GM18909 (cell line): Measurements from ENCODE around the gene SMURF1.
"Not testable (repeated sequence)": the region's sequence is repeated elsewhere in the genome, so short reads cannot be mapped to it uniquely, and the experiment has no call there.

ENCODE experiments used
- ATAC-seq: cut with Tn5 transposase; IDR thresholded peaks from one replicate; pipeline ENCODE4 v1.9.1; 2021; ENCODE audit warnings: mild to moderate bottlenecking; ENCODE audit not compliant: unreplicated experiment, poor library complexity

The SMURF1 gene

DNA sequence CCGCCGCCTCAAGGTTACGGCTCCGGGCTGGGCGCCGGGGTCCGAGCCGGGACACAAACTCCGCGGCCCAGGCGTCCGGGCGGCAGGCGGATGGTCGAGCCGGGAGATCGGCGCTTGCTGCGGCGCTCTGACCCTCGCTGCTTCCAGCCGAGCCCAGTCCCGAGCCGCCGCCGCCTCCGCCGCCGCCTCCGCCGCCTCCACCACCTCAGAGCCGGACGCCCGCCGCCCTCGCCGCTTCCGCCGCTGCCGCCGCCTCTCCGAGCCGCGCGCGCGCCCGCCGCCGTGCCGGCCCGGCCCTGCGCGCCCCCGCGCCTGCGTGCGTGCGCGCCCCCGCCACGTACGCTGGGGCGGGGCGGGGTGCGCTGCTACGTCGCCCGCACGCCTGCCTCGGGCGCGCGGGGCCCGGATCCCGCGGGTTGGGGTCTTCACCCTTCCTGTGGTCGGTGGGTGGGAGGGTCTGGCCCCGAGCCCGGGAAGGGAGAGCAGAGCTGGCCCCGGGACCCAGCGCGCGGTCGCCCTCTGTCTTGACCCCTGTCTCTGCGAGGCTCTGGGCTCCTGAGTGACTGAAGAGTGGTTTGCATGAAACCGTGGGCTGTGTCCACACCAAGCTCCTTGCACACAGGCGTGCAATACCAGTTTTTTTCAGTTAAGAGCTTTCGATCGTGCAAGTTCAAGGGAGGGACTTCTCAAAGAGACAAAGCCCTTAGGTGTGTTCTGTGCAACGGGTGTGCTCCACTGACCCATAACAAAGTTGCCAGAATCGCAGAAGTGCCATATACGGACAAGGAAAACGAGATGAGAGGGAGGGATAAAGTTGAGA is at the start of gene SMURF1:
TSS of gene SMURF1 (minus strand) at position 256 of the 820 bp plus-strand sequence. CDS start 328 bp downstream, outside the sequence.
- peak; percentile 81 for ATAC-seq

DNA sequence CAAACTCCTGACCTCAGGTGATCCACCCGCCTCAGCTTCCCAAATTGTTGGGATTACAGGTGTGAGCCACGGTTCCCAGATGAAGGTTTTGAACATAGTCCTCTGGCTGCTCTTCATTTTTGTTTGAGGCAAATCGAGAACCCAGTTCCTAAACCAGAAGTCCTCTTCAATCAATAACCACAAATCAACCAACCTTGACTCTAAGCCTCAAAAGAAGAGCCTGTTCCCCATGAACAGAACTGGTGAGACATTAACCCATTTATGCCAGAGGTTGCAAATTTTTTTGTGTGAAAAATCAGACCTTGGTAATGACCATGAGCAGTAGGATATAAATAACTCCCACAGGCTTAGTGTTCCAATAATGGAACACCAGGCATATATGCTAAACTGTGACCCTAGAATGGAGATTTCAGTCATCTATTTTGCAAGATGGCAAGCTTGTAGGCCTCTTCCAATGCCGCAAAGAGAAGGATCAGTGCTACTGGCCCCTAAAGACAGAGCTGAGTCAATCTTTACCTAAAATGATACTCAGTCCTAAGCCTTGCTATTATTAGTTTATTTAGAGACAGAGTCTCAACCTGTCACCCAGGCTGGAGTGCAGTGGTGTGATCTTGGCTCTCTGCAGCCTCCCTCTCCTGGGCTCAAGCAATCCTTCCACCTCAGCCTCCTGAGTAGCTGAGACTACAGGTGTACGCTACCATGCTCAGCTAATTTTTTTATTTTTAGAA is 48.1 kb upstream of the SMURF1 start:
- peak; percentile 64 for ATAC-seq

DNA sequence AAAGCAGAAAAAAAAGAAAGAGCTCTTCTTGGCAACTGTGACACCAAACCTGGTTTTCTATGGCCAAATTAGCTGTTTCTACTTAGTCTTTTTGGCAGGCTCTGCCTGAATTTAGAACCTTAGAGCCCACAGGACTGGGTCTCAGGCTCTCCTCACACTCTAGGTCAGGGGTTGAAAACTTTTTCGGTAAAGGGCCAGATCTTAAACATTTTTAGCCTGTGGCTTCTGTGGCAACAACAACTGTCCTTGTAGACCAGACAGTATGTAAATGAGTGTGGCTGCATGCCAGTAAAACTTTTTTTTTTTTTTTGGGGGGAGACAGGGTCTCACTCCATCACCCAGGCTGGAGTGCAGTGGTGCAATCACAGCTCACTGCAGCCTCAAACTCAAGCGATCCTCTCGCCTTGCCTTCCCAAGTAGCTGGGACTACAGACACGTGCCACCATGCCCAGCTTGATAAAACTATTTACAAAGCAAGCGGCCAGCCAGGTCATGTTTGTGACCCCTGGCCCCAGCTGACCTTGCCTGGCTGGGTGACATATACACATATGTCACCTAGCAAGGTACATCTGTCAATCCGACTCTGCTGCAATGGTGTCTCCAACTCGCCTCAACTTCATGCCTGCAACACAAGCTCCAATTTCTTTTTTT is 46.6 kb upstream of the SMURF1 start:
- ATAC-seq, result peak; percentile 50

DNA sequence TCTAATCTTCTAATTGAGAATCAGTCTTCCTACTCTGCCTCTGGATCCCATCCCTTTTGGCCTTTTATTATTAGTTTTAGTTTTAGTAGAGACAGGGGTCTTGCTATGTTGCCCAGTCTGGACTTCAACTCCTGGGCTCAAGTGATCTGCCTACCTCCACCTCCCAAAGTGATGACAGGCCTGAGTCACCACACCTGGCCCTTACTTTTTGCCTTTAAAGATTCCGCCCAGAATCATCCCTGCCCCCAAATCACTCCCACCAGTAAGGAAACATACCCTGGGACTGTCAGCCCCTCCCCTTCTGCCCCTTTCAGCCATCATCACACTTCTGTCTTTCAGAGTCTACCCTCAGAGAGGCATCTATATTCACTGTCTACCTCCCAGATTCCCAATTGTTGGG is 45.3 kb upstream of the SMURF1 start:
- ATAC-seq, result no peak

DNA sequence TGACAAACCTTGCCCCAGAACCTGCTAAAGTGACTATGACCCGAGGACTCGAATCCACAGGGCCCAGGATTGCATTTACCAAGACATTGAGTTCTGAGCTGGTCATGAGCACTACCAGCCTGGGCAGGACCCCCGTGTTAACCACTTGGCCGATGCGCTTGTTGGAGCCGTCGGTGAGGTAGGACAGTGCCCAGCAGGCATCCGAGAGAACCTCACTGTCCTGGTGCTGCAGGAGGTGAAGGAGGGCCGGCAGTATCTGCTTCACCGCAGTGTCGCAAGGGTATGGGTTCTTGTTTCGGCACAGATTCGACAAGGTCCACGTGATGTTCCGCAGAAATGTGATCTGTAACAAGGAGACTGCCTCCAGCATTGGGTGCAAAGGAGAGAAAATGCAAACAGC is 44.3 kb upstream of the SMURF1 start:
- no peak for ATAC-seq

DNA sequence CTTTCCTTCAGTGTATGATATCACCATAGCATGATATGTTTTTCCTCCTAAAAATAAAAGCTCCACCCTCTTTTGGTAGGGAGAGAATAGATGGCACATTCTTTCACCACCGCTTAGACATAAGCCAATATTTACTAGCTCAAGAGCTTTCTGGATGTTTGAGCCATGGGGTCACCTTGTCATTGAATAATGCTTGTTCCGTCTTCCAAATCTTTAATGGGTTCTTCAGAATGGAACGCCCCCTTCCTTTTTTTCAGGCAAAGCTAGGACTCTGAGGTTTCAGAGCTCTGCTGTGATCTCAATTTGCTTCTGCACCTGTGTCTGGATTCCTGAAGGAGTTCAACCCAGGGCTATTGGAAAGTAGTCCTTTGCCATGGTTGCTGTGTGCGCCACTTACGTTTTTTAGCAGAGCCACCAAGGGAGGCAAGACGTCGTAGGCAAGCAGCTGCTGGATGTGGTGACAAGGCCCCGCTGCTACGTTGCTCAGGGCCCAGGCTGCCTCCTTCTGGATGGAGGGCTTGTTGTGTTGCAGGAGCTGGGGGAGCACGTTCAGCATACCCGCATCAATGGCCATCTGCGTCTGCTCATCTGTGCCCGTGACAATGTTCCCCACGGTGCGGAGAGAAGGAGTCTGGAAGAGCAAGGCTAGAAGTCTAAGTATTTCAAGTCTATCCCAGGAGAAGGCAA is 40.8 kb upstream of the SMURF1 start:
- no peak for ATAC-seq

DNA sequence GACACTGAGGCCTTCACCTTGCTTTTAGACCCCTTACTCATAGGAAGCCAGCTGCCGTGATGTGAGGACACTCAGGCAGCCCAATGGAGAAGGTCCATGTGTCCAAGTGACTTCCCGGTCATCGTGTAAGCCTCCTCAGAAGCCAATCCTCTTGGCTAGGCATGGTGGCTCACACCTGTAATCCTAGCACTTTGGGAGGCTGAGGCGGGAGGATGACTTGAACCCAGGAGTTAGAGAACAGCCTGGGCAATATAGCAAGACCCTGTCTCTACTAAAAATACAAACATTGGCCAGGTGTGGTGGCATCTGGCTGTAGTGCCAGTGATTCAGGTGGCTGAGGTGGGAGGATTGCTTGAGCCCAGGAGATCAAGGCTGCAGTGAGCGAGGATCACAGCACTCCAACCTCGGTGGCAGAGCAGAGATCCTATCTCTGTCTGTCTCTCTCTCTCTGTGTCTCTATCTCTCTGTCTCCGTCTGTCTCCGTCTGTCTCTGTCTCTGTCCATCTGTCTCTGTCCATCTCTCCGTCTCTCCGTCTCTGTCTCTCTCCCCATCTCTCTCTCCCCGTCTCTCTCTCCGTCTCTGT is 36.3 kb upstream of the SMURF1 start:
- no peak for ATAC-seq

DNA sequence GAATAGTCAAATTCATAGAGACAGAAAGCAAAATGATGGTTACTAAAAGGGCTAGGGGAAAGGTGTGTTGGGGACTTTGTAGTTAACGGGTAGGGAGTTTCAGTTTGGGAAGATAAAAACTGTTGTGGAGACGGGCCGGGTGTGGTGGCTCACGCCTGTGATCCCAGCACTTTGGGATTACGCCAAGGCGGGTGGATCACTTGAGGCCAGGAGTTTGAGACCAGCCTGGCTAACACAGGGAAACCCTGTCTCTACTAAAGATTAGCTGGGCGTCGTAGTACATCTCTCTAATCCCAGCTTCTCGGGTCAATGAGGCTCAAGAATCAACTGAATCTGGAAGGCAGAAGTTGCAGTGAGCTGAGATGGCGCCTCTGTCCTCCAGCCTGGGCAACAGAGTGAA is 33.3 kb upstream of the SMURF1 start:
- no peak for ATAC-seq

DNA sequence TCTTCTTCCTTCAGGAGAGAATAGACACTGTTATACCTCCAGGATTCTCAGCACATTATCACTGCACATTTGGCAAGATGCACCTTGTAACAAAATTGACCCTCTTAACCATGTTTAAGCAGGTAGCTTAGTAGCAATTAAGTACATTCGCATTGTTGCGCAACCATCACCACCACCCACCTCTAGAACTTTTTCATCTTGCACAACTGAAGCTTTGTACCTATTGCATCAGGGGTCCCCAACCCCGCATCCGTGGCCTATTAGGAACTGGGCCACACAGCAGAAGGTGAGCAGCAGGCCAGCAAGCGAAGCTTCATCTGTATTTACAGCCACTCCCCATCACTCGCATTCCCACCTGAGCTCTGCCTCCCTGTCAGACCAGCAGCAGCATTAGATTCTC is 29.9 kb upstream of the SMURF1 start:
- no peak for ATAC-seq

DNA sequence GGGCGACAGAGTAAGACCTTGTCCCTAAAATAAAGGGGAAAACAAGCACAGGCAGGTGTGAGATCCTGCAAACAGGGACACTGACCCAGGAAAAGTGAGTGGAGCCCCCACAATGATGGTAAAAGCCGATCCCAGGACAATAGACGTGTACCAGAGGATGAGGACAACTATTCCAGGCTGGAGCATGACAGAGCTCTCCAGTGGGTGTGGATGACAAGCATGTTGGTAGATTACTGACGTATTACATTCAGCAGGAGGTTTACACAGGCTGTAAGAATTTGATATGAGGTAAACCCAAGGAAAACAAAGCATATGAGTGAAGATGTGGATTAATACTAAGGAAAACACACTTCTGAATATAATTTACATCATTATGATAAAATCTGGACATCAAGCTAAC is 27.8 kb upstream of the SMURF1 start:
- no peak for ATAC-seq

DNA sequence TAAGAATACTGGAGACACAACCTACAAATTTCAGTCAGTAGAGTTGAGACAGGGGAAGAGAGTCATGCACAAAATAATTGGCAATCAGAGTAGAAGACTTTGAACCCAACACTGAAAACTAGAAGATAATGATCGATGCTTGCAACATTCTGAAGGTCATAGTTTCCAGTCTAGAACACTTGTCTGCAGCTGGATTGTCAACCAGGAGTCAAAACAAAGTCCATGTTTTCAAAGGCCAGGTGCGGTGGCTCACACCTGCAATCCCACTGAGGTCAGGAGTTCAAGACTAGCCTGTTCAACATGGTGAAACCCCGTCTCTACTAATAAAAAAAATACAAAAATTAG is 26.8 kb upstream of the SMURF1 start:
- ATAC-seq, result no peak

DNA sequence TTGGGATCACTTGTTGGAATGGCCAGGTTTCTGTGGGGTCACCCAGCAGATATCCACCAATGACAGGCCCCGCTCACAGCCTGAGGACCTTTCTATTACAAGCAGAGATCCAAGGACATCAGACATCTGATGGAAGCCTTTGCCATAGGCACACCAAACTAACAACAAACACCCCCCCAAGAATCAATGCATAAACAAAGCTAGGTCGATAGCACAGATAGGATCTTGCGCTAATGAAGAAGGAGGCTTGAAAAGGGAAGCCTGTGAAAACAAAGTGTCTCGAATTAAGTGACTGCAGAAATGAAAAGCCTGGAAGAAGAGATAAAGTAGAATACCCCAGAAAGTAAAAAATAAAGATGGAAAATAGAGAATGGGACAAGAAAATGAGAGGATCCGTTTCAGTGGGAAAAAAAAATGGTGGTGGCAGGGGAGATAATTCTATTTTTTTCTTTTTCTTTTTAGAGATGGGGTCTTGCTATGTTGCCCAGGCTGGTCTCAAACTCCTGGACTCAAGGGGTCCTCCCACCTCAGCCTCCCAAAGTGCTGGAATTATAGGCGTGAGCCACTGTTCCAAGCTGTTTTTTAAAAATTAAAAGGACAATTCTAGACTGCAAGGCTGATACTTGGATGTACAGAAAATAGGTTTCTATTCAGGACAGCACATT is 26.3 kb upstream of the SMURF1 start:
- ATAC-seq, result no peak

DNA sequence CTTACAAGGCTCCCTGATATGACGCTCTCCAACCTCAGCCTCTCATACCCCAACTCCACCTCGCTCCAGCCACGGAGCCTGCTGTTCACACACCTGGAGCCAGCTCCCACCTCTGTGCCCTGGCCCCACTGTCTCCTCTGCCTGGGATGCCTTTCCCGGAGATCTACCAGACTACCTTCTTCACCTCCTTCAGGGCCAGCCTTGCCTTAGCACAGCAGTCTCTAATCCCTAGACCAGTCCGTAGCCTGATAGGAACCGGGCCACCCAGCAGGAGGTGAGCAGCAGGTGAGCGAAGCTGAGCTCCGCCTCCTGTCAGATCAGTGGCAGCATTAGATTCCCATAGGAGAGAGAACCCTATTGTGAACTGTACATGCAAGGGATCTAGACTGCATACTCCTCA is 23.2 kb upstream of the SMURF1 start:
- no peak for ATAC-seq

DNA sequence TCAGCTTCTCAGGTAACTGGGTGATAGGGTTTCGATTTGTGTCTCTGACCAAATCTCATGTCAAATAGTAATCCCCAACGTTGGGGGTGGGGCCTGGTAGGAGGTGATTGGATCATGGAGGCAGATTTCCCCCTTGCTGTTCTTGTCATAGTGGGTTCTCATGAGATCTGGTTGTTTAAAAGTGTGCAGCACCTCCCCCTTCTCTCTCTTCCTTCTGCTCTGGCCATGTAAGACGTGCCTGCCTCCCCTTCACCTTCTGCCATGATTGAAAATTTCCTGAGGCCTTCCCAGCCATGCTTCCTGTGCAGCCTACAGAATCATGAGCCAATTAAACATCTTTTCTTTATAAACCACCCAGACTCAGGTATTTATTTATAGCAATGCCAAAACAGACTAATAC is 21.9 kb upstream of the SMURF1 start:
- no peak for ATAC-seq

DNA sequence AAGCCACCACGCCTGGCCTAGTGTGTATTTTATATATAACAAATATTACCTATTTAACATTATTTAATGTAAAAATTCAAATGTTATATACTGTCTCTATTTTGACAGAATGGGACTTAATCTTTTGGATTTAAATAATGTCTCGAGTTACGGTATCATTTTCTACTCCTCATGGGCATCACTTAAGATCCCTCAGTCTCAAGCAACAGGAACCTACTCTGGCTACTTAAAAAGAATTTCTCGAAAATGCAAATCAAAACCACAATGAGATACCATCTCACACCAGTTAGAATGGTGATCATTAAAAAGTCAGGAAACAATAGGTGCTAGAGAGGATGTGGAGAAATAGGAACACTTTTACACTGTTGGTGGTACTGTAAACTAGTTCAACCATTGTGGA is 19.8 kb upstream of the SMURF1 start:
- ATAC-seq, result not testable (repeated sequence)

DNA sequence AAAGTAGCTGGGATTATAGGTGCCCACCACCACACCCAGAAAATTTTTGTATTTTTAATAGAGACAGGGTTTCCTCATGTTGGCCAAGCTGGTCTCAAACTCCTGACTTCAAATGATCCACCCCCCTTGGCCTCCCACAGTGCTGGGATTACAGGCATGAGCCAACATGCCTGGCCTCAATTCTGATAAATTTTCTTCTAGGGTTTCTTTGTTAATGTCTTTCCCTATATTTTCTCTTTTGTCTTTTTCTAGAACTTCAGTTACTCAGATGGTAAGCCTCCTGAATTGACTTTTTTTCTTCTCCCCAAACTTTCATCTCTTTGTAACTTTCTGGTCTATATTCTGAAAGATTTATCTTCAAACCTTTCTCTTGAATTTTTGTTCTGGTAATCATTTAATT is 12.7 kb upstream of the SMURF1 start:
- ATAC-seq, result no peak

DNA sequence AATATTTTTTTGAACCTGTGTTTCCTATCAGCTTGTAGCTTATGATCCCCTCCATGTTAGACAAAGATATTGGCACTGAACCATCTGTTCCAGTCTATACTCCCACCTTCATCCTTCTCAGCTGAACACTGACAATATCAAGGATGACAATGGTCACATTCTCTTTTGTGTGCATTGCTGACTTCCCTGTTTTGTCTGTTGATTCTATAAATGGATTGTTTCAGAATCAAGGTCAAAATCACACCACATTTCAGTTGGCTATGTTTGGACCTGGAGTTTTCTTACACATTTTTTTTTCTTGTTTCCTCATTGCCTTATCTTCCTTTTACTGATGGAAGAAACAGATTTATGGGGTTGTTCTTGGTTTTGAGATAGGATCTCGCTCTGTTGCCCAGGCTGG is 11.3 kb upstream of the SMURF1 start:
- no peak for ATAC-seq

DNA sequence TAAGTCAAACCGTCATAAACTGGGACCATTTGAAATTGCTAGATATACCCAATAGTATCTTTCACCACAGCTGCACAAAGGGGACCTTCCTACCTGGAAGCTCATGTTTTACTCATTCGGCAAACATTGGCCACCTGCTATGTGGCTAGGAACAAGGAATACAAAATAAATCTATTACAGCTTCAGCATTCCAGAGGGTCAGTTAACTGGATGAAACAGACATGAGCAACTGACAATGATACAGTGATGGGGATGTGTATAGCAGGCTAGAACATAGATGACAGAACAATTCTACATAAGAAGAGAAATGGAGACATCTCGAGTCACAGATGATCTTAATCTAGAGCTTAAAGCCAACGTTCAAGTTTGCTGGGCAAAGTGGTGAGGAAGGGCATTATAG is 3.1 kb upstream of the SMURF1 start:
- ATAC-seq, result no peak

DNA sequence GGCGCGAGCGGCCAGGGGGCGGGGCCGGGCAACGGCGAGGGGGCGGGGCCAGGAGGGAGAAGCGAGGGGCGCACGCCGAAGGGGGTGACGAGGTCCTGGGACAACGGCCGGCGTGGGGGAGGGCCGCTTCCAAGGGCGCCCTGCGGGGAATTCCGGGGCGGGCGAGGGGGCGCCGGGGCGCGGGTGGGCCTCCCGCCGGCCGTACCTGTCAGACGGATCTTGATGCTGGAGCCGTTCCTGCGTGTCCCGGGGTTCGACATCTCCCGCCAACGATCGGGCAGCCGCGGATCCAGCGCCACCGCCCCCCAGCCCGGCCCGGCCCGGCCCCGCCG is 421 bp downstream of the SMURF1 start:
- peak; percentile 41 for ATAC-seq
